ENCODE results near the gene MED16.
"Not testable (repeated sequence)": the region's sequence is repeated elsewhere in the genome, so short reads cannot be mapped to it uniquely, and the experiment has no call there.

Gene MED16

DNA sequence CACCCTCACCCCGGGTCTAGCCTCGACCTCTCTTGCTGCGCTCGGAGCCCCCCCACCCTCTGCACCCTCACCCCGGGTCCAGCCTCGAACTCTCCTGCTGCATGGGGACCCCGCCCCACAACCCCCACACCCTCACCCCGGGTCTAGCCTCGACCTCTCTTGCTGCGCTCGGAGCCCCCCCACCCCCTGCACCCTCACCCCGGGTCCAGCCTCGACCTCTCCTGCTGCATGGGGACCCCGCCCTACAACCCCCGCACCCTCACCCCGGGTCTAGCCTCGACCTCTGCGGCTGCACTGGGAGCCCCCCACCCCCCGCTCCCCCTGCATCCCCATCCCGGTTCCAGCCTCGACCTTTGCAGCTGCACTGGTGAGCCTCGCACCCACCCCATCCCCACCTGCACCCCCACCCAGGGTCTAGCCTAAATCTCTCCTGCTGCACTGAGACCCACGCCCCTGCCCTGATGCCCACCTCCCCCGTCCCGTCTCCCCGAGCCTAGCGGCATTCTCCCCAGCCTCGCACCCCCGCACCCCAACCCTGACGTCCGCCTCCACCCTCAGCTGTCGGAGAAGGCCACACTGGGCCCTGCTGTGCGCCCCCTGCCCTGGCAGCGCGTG lies 31.7 kb downstream of the MED16 start:
- FAIRE-seq: no peak
- no peak for TF ChIP-seq POLR2A (IDR thresholded peaks at IDR 0.05; ENCODE audit: low read depth, low read length)
- no peak for TF ChIP-seq POU2F2 (IDR thresholded peaks at IDR 0.05; ENCODE audit: low read depth, low read length)
- TF ChIP-seq POLR2AphosphoS5 (IDR thresholded peaks at IDR 0.05; ENCODE audit: low read depth, low read length): no peak
- no peak for TF ChIP-seq SPI1 (IDR thresholded peaks at IDR 0.05; ENCODE audit: low read depth, low read length)
- TF ChIP-seq PAX5 (IDR thresholded peaks at IDR 0.05; ENCODE audit: insufficient read depth, low read length, severe bottlenecking): no peak
- no peak for TF ChIP-seq TAF1 (IDR thresholded peaks at IDR 0.05; ENCODE audit: low read depth, low read length)
- DNase-seq (ENCODE audit: insufficient read length, low spot score): no peak

DNA sequence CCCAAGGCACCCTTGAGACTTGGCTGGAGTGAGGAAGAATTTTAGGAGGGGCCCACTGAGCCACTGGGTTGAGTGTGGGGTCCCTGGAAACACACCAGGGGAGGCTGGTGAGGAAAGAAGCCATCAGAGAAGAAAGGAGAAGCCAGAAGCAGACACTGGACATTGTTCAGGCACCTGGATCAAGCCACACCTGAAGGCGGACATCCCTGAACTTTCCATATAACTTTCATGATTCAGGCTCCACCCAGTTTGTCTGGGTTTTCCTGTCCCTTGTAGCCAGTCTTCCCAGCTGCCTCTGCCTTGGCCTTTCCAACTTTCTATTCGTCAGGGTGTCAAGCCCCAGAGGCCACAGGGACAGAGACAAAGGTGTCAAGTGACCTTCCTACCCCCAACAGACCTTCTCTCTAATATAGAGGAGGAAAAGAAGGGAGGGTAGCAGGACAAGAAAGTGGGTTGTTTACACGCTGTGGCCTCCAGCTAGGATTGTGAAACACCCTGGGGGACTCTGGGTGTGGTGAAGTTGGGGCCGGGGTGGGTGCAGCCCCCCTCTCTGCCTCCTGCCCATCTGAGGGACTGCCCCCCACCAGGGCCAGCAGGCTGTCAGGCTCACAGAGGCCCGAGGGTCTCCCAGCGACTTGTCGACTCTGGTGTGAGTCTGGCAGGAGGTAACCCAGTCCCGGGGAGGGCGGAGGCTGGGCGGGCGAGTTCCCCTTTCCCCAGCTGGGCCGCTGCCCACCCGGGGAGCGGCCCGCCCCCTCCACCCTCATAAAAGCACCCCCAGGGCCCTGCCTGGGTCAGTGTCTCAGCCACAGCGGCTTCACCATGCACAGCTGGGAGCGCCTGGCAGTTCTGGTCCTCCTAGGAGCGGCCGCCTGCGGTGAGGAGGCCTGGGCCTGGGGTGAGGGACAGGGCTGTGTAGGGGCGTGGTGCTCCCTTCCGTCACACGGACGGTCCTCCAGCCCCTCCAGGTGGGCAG lies 33.8 kb downstream of the MED16 start, which contains the start of gene CFD:
CFD (plus strand) TSS at position 797 of the 976 bp plus-strand sequence; CDS start at position 823, 26 bp downstream.
- no peak for TF ChIP-seq SPI1 (IDR thresholded peaks at IDR 0.05; ENCODE audit: low read depth, low read length)
- no peak for TF ChIP-seq PAX5 (IDR thresholded peaks at IDR 0.05; ENCODE audit: insufficient read depth, low read length, severe bottlenecking)
- TF ChIP-seq POLR2AphosphoS5 (IDR thresholded peaks at IDR 0.05; ENCODE audit: low read depth, low read length): no peak
- no peak for TF ChIP-seq POU2F2 (IDR thresholded peaks at IDR 0.05; ENCODE audit: low read depth, low read length)
- TF ChIP-seq POLR2A (IDR thresholded peaks at IDR 0.05; ENCODE audit: low read depth, low read length): no peak
- TF ChIP-seq TAF1 (IDR thresholded peaks at IDR 0.05; ENCODE audit: low read depth, low read length): no peak
- no peak for DNase-seq (ENCODE audit: insufficient read length, low spot score)
- FAIRE-seq: no peak

DNA sequence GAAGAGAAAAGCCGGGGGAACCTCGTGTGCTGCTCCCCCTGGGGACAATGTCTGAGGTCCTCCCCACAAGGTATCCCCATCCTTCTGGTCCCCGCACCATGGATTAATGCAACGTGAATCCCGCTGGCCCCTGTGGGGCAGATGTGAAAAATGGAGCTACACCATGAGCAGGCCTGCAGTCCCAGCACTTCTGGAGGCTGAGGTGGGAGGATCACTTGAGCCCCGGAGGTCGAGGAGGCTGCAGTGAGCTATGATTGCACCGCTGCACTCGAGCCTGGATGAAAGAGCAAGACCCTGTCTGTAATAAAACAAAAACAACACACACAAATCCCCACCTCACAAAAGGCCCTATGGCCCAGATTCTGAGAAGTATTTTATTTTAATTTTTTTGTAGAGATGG lies 34.7 kb downstream of the MED16 start:
- no peak for DNase-seq (ENCODE audit: insufficient read length, low spot score)
- no peak for TF ChIP-seq PAX5 (IDR thresholded peaks at IDR 0.05; ENCODE audit: insufficient read depth, low read length, severe bottlenecking)
- TF ChIP-seq SPI1 (IDR thresholded peaks at IDR 0.05; ENCODE audit: low read depth, low read length): no peak
- no peak for TF ChIP-seq POU2F2 (IDR thresholded peaks at IDR 0.05; ENCODE audit: low read depth, low read length)
- no peak for TF ChIP-seq POLR2A (IDR thresholded peaks at IDR 0.05; ENCODE audit: low read depth, low read length)
- no peak for TF ChIP-seq TAF1 (IDR thresholded peaks at IDR 0.05; ENCODE audit: low read depth, low read length)
- no peak for TF ChIP-seq POLR2AphosphoS5 (IDR thresholded peaks at IDR 0.05; ENCODE audit: low read depth, low read length)
- FAIRE-seq: no peak

- FAIRE-seq: no peak
- no peak for TF ChIP-seq TAF1 (IDR thresholded peaks at IDR 0.05; ENCODE audit: low read depth, low read length)
- no peak for TF ChIP-seq SPI1 (IDR thresholded peaks at IDR 0.05; ENCODE audit: low read depth, low read length)
- TF ChIP-seq POU2F2 (IDR thresholded peaks at IDR 0.05; ENCODE audit: low read depth, low read length): no peak
- no peak for TF ChIP-seq POLR2A (IDR thresholded peaks at IDR 0.05; ENCODE audit: low read depth, low read length)
- TF ChIP-seq POLR2AphosphoS5 (IDR thresholded peaks at IDR 0.05; ENCODE audit: low read depth, low read length): no peak
- no peak for TF ChIP-seq PAX5 (IDR thresholded peaks at IDR 0.05; ENCODE audit: insufficient read depth, low read length, severe bottlenecking)
Observed at GRCh38 chr19:855566-856120, 37.3 kb downstream of the MED16 start.

DNA sequence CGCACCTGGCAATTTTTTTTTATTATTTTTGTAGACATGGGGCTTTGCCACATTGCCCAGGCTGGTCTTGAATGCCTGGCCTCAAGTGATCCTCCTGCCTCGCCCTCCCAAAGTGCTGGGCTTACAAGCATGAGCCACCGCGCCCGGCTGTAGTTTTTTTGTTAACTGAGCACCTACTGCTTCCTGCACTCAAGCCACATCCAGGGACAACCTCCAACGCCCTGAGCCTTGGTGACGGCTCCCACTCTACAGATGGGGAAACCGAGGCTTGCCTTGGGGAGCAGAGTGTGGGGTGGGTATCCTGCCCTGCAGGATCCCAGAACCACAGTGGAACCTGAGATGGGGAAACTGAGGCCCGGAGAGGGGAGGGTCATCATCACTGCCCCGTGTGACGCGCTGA lies 37.8 kb downstream of the MED16 start:
- DNase-seq (ENCODE audit: insufficient read length, low spot score) (no peak), FAIRE-seq (no peak)
- TF ChIP-seq POLR2A (IDR thresholded peaks at IDR 0.05; ENCODE audit: low read depth, low read length) (no peak), SPI1 (IDR thresholded peaks at IDR 0.05; ENCODE audit: low read depth, low read length) (no peak), POLR2AphosphoS5 (IDR thresholded peaks at IDR 0.05; ENCODE audit: low read depth, low read length) (no peak), PAX5 (IDR thresholded peaks at IDR 0.05; ENCODE audit: insufficient read depth, low read length, severe bottlenecking) (no peak), POU2F2 (IDR thresholded peaks at IDR 0.05; ENCODE audit: low read depth, low read length) (no peak), TAF1 (IDR thresholded peaks at IDR 0.05; ENCODE audit: low read depth, low read length) (no peak)

More at GRCh38 chr19:855566-856120, 37.3 kb downstream of the MED16 start:
- no peak for DNase-seq (ENCODE audit: insufficient read length, low spot score)

DNA sequence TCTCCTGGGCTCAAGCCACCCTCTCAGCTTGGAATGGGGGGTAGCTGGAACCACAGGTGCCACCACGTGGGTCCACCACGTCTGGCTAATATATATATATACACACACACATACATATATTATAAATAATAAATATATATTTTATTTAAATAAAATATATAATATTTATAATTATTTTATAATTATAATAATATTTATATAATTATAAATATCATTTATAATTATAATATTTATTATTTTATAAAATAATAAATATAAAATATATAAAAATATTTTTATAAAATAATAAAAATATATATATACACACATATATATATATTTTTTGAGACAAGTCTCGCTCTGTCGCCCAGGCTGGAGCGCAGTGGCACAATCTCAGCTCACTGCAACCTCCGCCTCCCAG lies 38.4 kb downstream of the MED16 start:
- TF ChIP-seq TAF1 (IDR thresholded peaks at IDR 0.05; ENCODE audit: low read depth, low read length): no peak
- no peak for TF ChIP-seq PAX5 (IDR thresholded peaks at IDR 0.05; ENCODE audit: insufficient read depth, low read length, severe bottlenecking)
- no peak for TF ChIP-seq SPI1 (IDR thresholded peaks at IDR 0.05; ENCODE audit: low read depth, low read length)
- TF ChIP-seq POLR2AphosphoS5 (IDR thresholded peaks at IDR 0.05; ENCODE audit: low read depth, low read length): no peak
- FAIRE-seq (no peak), DNase-seq (ENCODE audit: insufficient read length, low spot score) (no peak)

GRCh38 chr19:853614-854220 lies 39.3 kb downstream of the MED16 start:
- DNase-seq (ENCODE audit: insufficient read length, low spot score); FAIRE-seq: not testable (repeated sequence)

- DNase-seq (ENCODE audit: insufficient read length, low spot score) (no peak), FAIRE-seq (no peak)
- no peak for TF ChIP-seq TAF1 (IDR thresholded peaks at IDR 0.05; ENCODE audit: low read depth, low read length)
- no peak for TF ChIP-seq POU2F2 (IDR thresholded peaks at IDR 0.05; ENCODE audit: low read depth, low read length)
- no peak for TF ChIP-seq POLR2AphosphoS5 (IDR thresholded peaks at IDR 0.05; ENCODE audit: low read depth, low read length)
- no peak for TF ChIP-seq SPI1 (IDR thresholded peaks at IDR 0.05; ENCODE audit: low read depth, low read length)
- no peak for TF ChIP-seq PAX5 (IDR thresholded peaks at IDR 0.05; ENCODE audit: insufficient read depth, low read length, severe bottlenecking)
- no peak for TF ChIP-seq POLR2A (IDR thresholded peaks at IDR 0.05; ENCODE audit: low read depth, low read length)
Observed at GRCh38 chr19:853014-853585, 39.9 kb downstream of the MED16 start.

Measured in GM12891 (cell line).